ENCODE measurements around the gene CYFIP2. TPM values are rescaled to one million over a fixed set of nuclear protein-coding genes. Genes with fewer than 3 reads are reported as not detected.

The CYFIP2 gene
- polyA plus RNA-seq, 1 donor (not counting 4 experiments of a cell fraction or from before 2014, with no cell fraction given), result 0.62 TPM

DNA sequence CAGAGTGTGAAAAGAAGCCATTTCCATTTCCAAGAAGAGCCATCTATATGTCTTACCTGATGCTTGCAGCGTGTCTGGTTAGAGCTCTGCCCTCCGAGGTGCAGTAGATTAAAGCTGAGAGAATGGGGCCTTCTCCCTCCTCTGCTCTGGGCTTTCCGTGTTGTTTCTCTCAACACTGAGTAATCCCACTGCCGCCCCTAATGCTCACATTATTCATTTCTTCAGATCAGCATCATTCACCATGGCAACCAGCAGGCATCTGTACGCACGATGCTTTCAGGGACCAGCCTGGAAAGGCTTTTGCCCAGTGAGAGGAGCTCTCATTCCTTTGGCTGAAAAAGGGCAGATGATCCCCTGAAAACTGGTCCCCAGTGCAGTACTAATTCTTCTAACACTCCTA is 79.6 kb downstream of the CYFIP2 start:
- no peak overlapping the region for H3K27ac ChIP-seq (ENCODE audit: control insufficient read depth, insufficient read depth, low read length)
- H3K9me1 ChIP-seq (ENCODE audit: control insufficient read depth, extremely low read depth, insufficient read depth, low read length), result no peaks in the 10 kb centered on the region
- no peaks in the 10 kb centered on the region for H3K4me1 ChIP-seq (ENCODE audit: control insufficient read depth, extremely low read depth, insufficient read depth, low read length)
- H4K20me1 ChIP-seq (ENCODE audit: control insufficient read depth, extremely low read depth, insufficient read depth, low read length), result no peaks in the 10 kb centered on the region
- FAIRE-seq (no peak), DNase-seq (ENCODE audit: low read depth, low spot score) (no peak)
- TF ChIP-seq EZH2 (IDR thresholded peaks at IDR 0.05; ENCODE audit: low read length), result no peak
- TF ChIP-seq, protein P1, sequence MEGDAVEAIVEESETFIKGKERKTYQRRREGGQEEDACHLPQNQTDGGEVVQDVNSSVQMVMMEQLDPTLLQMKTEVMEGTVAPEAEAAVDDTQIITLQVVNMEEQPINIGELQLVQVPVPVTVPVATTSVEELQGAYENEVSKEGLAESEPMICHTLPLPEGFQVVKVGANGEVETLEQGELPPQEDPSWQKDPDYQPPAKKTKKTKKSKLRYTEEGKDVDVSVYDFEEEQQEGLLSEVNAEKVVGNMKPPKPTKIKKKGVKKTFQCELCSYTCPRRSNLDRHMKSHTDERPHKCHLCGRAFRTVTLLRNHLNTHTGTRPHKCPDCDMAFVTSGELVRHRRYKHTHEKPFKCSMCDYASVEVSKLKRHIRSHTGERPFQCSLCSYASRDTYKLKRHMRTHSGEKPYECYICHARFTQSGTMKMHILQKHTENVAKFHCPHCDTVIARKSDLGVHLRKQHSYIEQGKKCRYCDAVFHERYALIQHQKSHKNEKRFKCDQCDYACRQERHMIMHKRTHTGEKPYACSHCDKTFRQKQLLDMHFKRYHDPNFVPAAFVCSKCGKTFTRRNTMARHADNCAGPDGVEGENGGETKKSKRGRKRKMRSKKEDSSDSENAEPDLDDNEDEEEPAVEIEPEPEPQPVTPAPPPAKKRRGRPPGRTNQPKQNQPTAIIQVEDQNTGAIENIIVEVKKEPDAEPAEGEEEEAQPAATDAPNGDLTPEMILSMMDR (optimal IDR thresholded peaks at IDR 0.05 in 1 of 3, IDR thresholded peaks at IDR 0.05 in 1 of 3, conservative IDR thresholded peaks at IDR 0.05 in 1 of 3; ENCODE audit: extremely low read depth in 1 of 3, insufficient read depth in 2 of 3, low read length in 3 of 3), result no peak
- H3K79me2 ChIP-seq (ENCODE audit: control insufficient read depth, insufficient read depth, low read length), result no peaks in the 10 kb centered on the region
- H3K4me2 ChIP-seq (ENCODE audit: control insufficient read depth, extremely low read depth, insufficient read depth, low read depth, low read length), result no peak overlapping the region
- H3K9ac ChIP-seq (ENCODE audit: control insufficient read depth, extremely low read depth, insufficient read depth, low read length), result no peak overlapping the region
- no peak overlapping the region for H3K4me3 ChIP-seq (ENCODE audit: control insufficient read depth in 2 of 3, extremely low read depth in 1 of 3, insufficient read depth in 2 of 3, low read depth in 1 of 3, low read length in 3 of 3)
- H3K36me3 ChIP-seq (ENCODE audit: control insufficient read depth in 2 of 2, extremely low read depth in 1 of 2, insufficient read depth in 2 of 2, low read length in 2 of 2), result no peaks in the 10 kb centered on the region
- no peak overlapping the region for H2AFZ ChIP-seq (ENCODE audit: control insufficient read depth, low read length)
- dilution Hi-C loops (cut with MboI; ENCODE audit: extremely low pct_ligation_motif_present, low sequenced_read_pairs), result no loop called here
- no peaks in the 10 kb centered on the region for H3K27me3 ChIP-seq (ENCODE audit: control insufficient read depth, extremely low read depth, insufficient read depth, low read length)
- H3K9me3 ChIP-seq (ENCODE audit: control insufficient read depth, low read depth, low read length), result no peaks in the 10 kb centered on the region

DNA sequence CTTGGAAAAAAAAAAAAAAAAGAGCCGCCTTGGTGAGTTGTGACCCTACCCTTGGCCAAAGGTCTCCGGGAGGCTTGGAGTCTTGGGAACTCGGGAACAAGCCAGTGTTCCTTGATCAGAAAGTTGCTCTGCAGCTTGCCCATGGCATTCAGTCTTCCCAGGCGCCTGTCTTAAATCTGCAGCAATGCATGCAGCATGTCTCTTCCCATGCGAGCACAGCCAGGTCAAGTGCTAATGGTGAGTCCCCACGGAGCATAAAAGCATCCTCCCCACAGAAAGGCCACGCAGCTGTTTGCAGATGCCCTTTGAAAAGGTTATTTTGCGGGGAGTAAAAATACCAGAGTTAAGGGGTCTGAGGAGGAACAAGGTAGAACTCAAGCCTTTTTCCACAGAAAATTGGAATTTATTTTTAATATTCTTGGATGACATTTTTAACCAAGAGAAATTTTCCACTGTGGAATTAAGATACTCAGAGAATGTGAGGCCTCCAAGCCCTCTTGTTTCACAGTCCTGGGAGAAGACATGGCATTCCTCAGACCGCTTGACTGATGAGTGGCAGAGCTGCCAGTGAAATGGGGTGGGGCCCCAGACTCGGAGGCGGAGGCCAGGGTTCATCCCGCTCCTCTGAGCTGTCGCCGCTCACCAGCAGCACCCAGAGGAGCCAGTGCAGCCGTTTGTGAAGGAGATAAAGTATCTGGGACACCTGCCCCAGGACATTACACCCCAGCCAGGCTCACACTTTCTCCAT is 81.6 kb downstream of the CYFIP2 start:
- Histone ChIP-seq H3K9me1 (ENCODE audit: control insufficient read depth, extremely low read depth, insufficient read depth, low read length) (no peaks in the 10 kb centered on the region), H3K9me3 (ENCODE audit: control insufficient read depth, low read depth, low read length) (no peaks in the 10 kb centered on the region), H3K9ac (ENCODE audit: control insufficient read depth, extremely low read depth, insufficient read depth, low read length) (no peak overlapping the region), H3K36me3 (ENCODE audit: control insufficient read depth in 2 of 2, extremely low read depth in 1 of 2, insufficient read depth in 2 of 2, low read length in 2 of 2) (no peaks in the 10 kb centered on the region), H3K27ac (ENCODE audit: control insufficient read depth, insufficient read depth, low read length) (no peak overlapping the region), H3K79me2 (ENCODE audit: control insufficient read depth, insufficient read depth, low read length) (no peaks in the 10 kb centered on the region), H2AFZ (ENCODE audit: control insufficient read depth, low read length) (no peak overlapping the region), H3K4me2 (ENCODE audit: control insufficient read depth, extremely low read depth, insufficient read depth, low read depth, low read length) (no peak overlapping the region), H3K4me3 (ENCODE audit: control insufficient read depth in 2 of 3, extremely low read depth in 1 of 3, insufficient read depth in 2 of 3, low read depth in 1 of 3, low read length in 3 of 3) (no peak overlapping the region), H3K4me1 (ENCODE audit: control insufficient read depth, extremely low read depth, insufficient read depth, low read length) (no peaks in the 10 kb centered on the region), H3K27me3 (ENCODE audit: control insufficient read depth, extremely low read depth, insufficient read depth, low read length) (no peaks in the 10 kb centered on the region), H4K20me1 (ENCODE audit: control insufficient read depth, extremely low read depth, insufficient read depth, low read length) (no peaks in the 10 kb centered on the region)
- DNase-seq (ENCODE audit: low read depth, low spot score), result no peak
- no peak for FAIRE-seq
- TF ChIP-seq, protein P1 (optimal IDR thresholded peaks at IDR 0.05 in 1 of 3, IDR thresholded peaks at IDR 0.05 in 1 of 3, conservative IDR thresholded peaks at IDR 0.05 in 1 of 3; ENCODE audit: extremely low read depth in 1 of 3, insufficient read depth in 2 of 3, low read length in 3 of 3), result no peak
- no peak for TF ChIP-seq EZH2 (IDR thresholded peaks at IDR 0.05; ENCODE audit: low read length)
- dilution Hi-C loops (cut with MboI; ENCODE audit: extremely low pct_ligation_motif_present, low sequenced_read_pairs), result no loop called here
